Measurements from ENCODE around the gene CIAO3.
"Not testable (repeated sequence)": the region's sequence is repeated elsewhere in the genome, so short reads cannot be mapped to it uniquely, and the experiment has no call there.

CIAO3 gene

GRCh38 chr16:693364-693763 is 47.4 kb downstream of the CIAO3 start:
- no peak overlapping the region for H3K4me3 ChIP-seq (ENCODE audit: low read depth, low read length)
- CTCF ChIA-PET = interaction anchor here (1.3 kb wide), 1 partner anchor 8 kb away, joined by 4 read pairs; no protein-coding TSS in a partner anchor
- no peak for TF ChIP-seq CTCF (IDR thresholded peaks at IDR 0.05; ENCODE audit: insufficient read depth, low read length, missing control alignments)
- DNase-seq (ENCODE audit: low read depth, low spot score) = no peak
- POLR2A ChIA-PET = interaction anchor here (1.1 kb wide), 1 partner anchor 13 kb away, joined by 3 read pairs; no protein-coding TSS in a partner anchor

- no peak overlapping the region for H3K4me3 ChIP-seq (ENCODE audit: low read depth, low read length)
- DNase-seq (ENCODE audit: low read depth, low spot score) = no peak
- ChIA-PET POLR2A (interaction anchor here (0.7 to 1.1 kb wide), 2 partner anchors 12 to 1057 kb away, joined by 3 read pairs; no protein-coding TSS in a partner anchor), CTCF (interaction anchor here (1.3 kb wide), 1 partner anchor 9 kb away, joined by 4 read pairs; no protein-coding TSS in a partner anchor)
- TF ChIP-seq CTCF (IDR thresholded peaks at IDR 0.05; ENCODE audit: insufficient read depth, low read length, missing control alignments) = no peak
Observed at GRCh38 chr16:692356-693108, 48.3 kb downstream of the CIAO3 start.

GRCh38 chr16:691242-691641 is 49.6 kb downstream of the CIAO3 start:
- POLR2A ChIA-PET; DNase-seq (ENCODE audit: low read depth, low spot score); CTCF ChIA-PET; H3K4me3 ChIP-seq (ENCODE audit: low read depth, low read length): not testable (repeated sequence)

- ChIA-PET POLR2A (interaction anchor here (1.7 kb wide), 1 partner anchor 8 kb away, joined by 9 read pairs; the partner anchor contains the start of gene STUB1), CTCF (interaction anchor here (0.9 to 3.9 kb wide), 5 partner anchors 21 to 110 kb away, joined by 3 to 18 read pairs (median 4); partner anchors contain the start of gene CIAO3)
- peak overlapping the region; percentile 82 for H3K4me3 ChIP-seq (ENCODE audit: low read depth, low read length)
- TF ChIP-seq CTCF (IDR thresholded peaks at IDR 0.05; ENCODE audit: insufficient read depth, low read length, missing control alignments) = no peak
- DNase-seq (ENCODE audit: low read depth, low spot score) = no peak
Observed at GRCh38 chr16:689175-689897, 51.5 kb downstream of the CIAO3 start.

GRCh38 chr16:687499-687898 is 53.3 kb downstream of the CIAO3 start:
- DNase-seq (ENCODE audit: low read depth, low spot score) = no peak
- no peak for TF ChIP-seq CTCF (IDR thresholded peaks at IDR 0.05; ENCODE audit: insufficient read depth, low read length, missing control alignments)
- ChIA-PET CTCF (interaction anchor here (1.0 to 3.9 kb wide), 3 partner anchors 10 to 25 kb away, joined by 3 to 18 read pairs (median 3); no protein-coding TSS in a partner anchor), POLR2A (no interaction called here)
- no peak overlapping the region for H3K4me3 ChIP-seq (ENCODE audit: low read depth, low read length)

GRCh38 chr16:686459-687260 is 54.1 kb downstream of the CIAO3 start:
- no peak overlapping the region for H3K4me3 ChIP-seq (ENCODE audit: low read depth, low read length)
- POLR2A ChIA-PET = interaction anchor here (1.4 kb wide), 1 partner anchor 34 kb away, joined by 5 read pairs; the partner anchor contains the start of gene ANTKMT
- CTCF ChIA-PET = interaction anchor here (1.2 to 1.5 kb wide), 3 partner anchors 11 to 29 kb away, joined by 5 to 8 read pairs (median 5); partner anchors contain the start of genes RHBDL1 and RHOT2
- no peak for TF ChIP-seq CTCF (IDR thresholded peaks at IDR 0.05; ENCODE audit: insufficient read depth, low read length, missing control alignments)
- DNase-seq (ENCODE audit: low read depth, low spot score) = no peak
